GM18502 (cell line): ENCODE data around the gene MGAT5.
A peak's percentile ranks its signal among the peaks of the same experiment; 100 is the strongest.
"Not testable (repeated sequence)": the region's sequence is repeated elsewhere in the genome, so short reads cannot be mapped to it uniquely, and the experiment has no call there.

Source experiments
- ATAC-seq: cut with Tn5 transposase; IDR thresholded peaks from one replicate; pipeline ENCODE4 v1.9.1; 2021; ENCODE audit warnings: mild to moderate bottlenecking; ENCODE audit not compliant: unreplicated experiment, poor library complexity

Gene MGAT5

DNA sequence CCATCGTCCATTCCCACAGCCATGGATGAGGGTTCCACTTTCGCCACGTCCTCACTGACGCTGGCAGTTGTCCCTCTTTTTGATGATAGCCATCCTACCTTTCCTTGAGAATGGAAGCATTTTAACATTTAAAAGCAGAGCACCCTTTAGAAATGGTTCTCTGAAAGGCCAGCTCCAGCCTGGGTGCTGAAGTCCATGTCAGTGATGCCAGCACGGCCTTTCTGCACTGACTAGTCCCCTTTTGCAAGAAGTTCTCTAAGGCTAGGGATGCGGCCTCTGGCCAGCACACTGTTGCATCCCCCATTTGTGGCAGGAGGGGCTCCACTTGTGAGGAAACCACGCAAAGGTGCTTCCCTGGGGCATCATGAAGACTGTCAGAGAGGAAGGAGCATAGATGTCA lies 203.5 kb downstream of the MGAT5 start:
- no peak for ATAC-seq

GRCh38 chr2:134457765-134458472 lies 204.0 kb downstream of the MGAT5 start:
- ATAC-seq, result no peak

DNA sequence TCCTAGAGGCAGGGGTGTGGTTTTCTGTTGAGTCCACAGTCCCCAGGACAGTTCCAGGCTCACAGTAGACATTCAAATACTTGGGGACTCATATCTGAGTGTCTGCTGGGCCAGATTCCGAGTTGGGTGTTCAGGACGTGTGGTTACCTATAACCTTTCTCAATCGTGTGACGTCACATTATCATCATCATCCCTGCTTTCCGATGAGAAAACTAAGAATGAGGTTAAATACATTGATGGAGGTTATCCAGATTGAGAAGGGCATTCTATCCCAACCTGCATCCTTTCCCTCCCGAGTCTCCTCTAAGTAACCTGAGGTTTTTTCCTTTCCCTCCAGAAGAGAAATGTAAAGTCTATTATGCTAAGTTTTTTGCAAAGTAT lies 204.6 kb downstream of the MGAT5 start:
- no peak for ATAC-seq

DNA sequence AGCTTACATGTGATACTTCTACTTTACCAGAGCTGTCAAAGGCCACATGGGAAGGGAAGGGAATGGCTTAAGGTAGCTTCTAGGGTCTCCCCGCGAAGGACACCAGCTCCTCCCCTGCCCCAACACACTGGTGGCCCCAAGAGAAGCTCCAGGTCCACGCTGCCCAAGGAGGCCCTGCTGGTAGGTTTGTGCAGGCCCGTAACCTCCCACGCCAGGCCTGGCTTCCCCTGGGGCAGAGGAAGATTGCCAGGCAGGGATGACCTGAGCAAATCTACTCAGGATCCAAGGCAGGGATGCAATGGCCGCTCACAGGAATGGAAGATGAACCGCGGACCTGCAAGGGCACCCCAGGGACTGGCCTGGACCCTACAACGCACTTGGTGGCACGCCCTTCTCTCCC lies 205.1 kb downstream of the MGAT5 start:
- ATAC-seq, result no peak

DNA sequence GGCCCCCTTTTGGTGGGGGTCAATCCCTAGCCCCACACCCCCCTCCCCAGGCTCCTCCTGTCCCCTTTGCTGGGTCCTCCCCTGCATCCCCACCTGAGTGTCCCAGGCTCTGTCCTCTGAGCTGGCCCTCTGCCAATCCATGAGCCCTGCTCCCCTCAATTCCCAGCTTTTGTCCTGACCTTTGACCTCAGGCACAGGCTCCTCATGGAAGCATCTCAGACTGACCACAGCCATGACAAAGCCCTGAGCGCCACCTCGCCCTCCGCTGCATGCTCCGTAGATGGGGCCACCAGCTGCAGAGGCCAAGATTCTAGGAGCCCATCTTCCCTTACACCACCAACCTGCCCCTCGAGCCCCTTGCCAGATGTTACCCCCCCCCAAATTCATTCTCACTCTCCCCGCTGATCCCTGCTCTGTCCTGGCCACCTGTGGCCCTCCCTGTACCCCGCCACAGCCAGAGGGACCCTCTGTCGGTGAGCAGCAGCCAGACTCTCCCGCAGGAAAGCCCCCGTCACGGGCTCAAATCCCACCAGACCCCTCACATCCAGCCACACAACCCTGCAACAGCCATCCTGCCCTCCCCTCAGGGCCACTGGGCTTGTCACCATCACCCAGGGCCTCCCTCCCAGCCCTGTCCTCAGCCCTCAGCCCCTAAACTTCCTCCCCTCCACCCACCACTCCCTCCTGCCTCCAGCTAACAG lies 206.0 kb downstream of the MGAT5 start:
- ATAC-seq, result no peak

DNA sequence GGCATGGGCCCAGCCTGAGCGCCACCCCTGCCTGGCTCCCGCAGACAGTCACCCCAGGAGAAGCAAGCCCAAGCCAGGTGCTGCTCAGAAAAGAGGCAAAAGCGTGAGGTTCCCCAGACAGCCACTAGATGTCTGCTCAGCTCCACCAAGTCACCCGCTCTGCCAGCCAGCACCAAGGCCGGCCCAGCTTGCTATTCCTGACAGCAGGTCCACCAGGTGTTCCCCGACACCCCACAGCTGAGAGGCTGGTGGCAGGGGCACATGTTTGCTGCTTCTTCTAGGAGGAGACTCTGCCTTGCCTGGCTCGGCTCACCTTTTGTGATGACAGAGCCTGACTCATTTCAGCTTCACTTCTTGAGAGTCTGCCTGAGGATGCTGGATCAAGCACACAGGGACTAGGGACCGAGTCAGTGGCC lies 206.7 kb downstream of the MGAT5 start:
- ATAC-seq, result peak; percentile 78

- no peak for ATAC-seq
These were observed 207.6 kb downstream of the MGAT5 start for GRCh38 chr2:134461511-134461910.

- ATAC-seq, result no peak
These were observed 208.4 kb downstream of the MGAT5 start for GRCh38 chr2:134462275-134462674.

- no peak for ATAC-seq
These were observed 209.2 kb downstream of the MGAT5 start for GRCh38 chr2:134462791-134463698.

- ATAC-seq, result no peak
These were observed 209.8 kb downstream of the MGAT5 start for GRCh38 chr2:134463699-134464022.

- ATAC-seq, result no peak
These were observed 211.6 kb downstream of the MGAT5 start for GRCh38 chr2:134465228-134466105.

DNA sequence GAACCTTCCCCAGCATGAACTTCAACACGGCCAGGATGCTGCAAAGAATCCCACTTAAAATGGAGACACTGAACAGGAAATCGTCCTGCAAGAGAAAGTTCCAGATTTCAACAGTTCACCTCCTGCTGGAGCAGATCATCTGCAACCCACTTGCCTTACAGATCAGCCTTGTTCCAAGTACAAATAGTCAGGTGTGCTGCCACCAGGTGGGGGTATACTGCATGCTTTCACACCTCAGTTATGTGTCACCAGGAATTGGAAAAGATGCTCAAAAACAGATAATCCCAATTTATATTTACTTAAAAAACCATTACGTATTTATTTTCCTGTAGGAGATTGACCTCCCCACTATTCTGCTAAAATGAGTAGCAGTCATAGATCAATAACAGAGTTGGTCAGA lies 212.3 kb downstream of the MGAT5 start:
- peak; percentile 57 for ATAC-seq

DNA sequence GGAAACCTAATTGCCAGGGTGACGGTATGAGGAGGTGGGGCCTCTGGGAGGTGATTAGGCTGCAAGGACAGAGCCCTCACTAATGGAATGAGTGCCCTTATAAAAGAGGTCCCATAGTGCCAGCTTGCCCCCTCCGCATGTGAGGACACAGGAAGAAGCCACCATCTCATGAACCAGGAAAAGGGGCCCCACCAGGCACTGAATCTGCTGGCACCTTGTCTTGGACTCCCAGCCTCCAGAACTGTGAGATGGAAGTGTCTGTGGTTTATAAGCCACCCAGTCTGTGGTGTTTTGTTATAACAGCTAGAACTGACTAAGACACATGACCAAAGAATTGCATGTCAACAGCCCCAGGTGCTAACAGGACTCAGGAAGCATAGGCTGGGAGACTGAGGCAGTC lies 214.3 kb downstream of the MGAT5 start:
- no peak for ATAC-seq

DNA sequence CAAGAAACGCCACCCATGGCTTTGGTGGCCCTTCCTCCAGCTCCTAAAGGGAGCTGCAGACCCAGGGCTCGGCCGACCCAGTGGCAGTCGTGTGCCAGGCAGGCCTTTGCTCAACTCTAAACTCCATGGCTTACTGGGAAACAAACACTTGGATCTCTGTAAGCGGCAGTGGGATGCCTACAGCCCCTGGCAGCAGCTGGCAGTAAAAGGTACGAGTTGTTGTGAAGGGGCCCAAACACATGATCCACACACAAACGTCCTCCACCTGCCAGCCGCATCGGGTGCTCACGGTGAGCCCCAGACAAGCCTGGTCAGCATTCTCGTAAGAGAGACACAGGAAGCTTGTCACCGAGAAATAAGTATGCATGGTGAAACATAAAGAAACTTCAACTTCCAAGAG lies 214.9 kb downstream of the MGAT5 start:
- no peak for ATAC-seq

DNA sequence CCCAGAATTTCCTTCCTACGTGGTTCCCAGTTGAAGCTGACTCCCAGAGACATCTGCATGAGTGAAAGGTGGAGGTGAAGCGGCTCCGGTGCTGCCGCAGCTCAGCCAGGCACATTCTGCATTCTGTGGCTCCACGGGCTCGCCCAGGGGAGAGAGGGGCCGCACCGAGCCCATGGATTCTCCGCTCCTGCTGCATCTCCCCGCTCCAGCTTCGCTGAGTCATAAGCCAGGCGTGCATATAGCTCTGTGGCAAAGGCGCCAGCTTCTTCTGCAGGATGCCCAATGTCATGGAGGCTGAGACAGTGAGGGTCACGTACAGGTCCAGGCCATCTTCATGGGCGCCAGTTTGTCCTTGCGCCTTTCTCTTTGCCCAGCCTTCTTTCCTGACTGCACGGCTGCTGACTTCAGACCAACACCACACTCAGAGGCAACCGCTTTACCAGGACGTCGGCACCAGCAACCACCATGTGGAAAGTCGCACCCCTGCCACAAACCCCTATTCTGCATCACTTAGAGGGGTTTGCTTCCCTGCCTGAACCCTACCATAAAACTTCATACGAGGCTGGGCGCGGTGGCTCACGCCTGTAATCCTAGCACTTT lies 215.7 kb downstream of the MGAT5 start:
- ATAC-seq, result no peak

GRCh38 chr2:134470561-134471168 lies 216.8 kb downstream of the MGAT5 start:
- ATAC-seq, result no peak

DNA sequence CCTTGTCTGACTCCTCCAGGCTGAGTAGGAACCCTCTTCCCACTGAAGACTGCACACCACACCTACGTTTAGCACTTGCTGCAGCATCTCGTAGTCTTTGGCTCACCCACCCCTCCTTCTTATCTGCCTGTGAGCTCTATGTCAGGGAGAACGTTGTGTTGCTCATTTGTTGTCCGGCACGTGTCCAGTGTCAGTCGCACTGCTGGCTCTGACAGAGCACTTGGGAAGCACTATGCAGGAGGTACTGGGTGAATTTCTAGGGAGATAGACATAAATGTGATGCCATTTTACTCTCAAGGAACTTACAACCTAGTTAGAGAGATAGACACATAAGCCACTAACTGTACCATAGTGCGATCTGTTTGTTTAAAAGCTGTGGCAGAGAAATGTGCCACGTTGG lies 223.1 kb downstream of the MGAT5 start:
- not testable (repeated sequence) for ATAC-seq

- ATAC-seq, result no peak
These were observed 225.9 kb downstream of the MGAT5 start for GRCh38 chr2:134479696-134480330.

DNA sequence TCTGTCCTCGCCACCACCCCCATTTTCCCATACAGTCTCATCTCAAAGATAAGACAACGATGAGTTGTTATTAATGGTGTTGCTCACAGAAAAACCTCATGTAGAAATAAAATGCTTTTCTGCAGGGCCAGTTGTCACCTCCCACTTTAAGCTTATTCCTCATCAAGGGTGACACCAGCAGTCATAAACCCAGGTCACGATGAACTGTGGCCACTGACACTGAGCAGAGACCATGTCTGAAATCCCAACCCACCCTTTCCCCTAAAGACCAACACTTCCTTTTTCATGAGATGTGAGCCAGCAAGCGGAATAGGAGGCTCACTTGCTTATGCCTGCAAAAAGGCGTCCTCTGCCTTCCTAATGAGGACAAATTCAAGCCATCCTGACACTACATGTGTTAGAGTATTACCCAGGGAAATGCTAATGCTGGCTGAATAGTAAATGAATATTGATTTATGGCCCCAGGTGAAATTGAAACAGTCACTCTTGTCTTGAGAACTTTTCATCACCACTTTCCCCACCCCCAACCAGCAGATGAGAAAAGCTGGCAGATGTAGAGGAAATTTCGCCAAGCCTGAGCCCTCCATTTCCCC lies 228.4 kb downstream of the MGAT5 start:
- no peak for ATAC-seq
